Stimulated activated CD4-positive, alpha-beta T cell treated with anti-CD3 and anti-CD28 coated beads, Interleukin-12 subunit alpha, Interleukin-12 subunit beta, amount 100 ng/mL, for 4 hours (primary cell): ENCODE measurements around the gene CNGA2.

Source experiments
- DNase-seq: peaks from one replicate; pipeline ENCODE4 v3.0.0-alpha.2; 2020

CNGA2 gene

GRCh38 chrX:151712253-151712652, 22.3 kb upstream of the CNGA2 start:
- DNase-seq = no peak

- DNase-seq = no peak
Measured at GRCh38 chrX:151713849-151714248, 20.7 kb upstream of the CNGA2 start.

GRCh38 chrX:151714362-151714761, 20.2 kb upstream of the CNGA2 start:
- DNase-seq = no peak

DNA sequence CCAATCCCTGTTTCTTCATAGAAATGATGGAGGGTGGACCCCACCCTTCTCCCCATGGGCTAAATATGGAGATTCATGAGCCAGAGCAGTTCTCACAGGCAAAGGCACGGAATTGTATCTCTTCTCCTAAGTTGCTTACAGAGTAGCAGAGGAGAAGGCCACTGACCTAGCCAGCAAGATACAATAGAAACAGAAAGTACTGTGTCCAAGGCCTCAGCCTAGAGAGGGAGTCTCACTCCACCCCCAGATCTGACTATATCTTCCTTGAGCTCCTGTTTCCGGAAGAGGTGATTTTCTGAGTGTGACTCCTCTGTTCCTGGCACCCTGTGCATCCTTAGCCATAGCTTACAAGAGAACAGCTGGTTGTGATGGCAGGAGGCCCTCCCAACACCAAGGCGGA, 18.8 kb upstream of the CNGA2 start, which contains the start of gene FATE1:
TSS of gene FATE1 (plus strand) at position 284 of the 400 bp plus-strand sequence. CDS start at position 369, 85 bp downstream.
- DNase-seq = no peak

- no peak for DNase-seq
Measured at GRCh38 chrX:151722241-151722846, 12.2 kb upstream of the CNGA2 start.

GRCh38 chrX:151723156-151723760, 11.3 kb upstream of the CNGA2 start:
- DNase-seq = no peak

- DNase-seq = no peak
Measured at GRCh38 chrX:151724563-151725337, 9.8 kb upstream of the CNGA2 start.

DNA sequence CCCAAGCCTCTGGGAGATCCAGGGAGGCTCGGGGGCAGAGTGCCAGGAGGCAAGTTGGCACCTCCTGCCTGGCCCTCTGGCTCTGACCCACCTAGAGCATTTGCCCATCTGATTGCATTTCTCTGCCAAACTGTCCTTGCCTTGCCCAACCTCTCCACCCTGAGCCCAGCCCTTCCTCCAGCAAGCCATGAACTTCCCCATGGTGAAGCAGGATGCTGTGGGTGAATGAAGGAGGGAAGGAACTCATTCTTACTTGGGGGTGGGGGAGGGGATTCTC, 9.3 kb upstream of the CNGA2 start:
- DNase-seq = no peak

- no peak for DNase-seq
Measured at GRCh38 chrX:151726751-151727150, 7.8 kb upstream of the CNGA2 start.

GRCh38 chrX:151727346-151727745, 7.2 kb upstream of the CNGA2 start:
- no peak for DNase-seq

DNA sequence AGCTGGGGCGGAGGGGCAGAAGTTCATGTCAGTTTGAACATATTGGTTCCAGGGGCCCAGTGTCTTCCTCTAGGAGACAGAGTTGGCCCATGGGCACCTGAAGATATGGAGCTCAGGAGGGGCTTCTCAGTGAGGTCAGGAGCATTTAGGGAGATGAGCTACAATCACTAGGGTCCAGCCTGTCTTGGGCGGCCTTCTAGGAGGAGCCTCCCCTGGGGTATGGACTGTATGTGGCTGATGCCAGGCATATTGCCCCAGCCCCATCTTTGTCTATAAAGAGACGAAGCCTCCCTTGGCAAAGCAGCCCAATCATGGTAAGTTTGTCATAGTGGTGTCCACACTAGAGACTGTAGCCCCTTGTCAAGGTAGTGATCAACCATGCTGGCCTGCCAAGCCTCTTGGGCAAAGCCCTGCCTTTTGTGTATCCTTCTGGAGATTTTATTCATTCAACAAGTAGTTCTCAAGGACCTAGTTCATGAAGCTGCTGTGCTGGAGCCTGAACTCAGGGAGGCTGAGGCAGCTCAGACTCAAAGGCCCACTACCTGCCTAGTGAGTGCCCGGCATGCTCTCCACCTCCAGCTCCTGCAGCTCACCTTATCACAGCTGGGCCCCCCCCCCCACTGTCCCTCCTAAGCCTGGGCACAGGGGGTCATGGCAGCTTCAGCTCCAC, 5.4 kb upstream of the CNGA2 start:
- DNase-seq = no peak

DNA sequence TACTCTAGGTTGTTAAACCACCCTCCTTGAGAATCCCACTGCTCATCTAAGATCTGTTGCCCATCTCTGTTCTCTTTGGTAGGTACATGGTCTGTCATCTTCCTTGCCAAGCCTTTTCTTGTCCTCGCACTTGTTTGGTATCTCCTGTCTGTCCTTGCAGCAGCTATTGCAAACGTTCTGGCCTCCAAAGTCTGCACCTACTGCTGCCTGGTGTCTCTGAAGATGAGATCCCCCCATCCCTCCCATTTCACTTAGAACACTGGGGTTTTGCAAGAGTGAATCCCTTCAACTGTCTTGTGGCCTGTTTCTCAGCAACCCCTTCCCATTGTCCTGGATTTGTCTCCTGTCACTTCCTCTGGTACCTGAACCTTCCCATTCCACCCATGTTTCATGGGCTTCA, 673 bp downstream of the CNGA2 start:
- DNase-seq = no peak

GRCh38 chrX:151736685-151737084, 2.1 kb downstream of the CNGA2 start:
- no peak for DNase-seq

DNA sequence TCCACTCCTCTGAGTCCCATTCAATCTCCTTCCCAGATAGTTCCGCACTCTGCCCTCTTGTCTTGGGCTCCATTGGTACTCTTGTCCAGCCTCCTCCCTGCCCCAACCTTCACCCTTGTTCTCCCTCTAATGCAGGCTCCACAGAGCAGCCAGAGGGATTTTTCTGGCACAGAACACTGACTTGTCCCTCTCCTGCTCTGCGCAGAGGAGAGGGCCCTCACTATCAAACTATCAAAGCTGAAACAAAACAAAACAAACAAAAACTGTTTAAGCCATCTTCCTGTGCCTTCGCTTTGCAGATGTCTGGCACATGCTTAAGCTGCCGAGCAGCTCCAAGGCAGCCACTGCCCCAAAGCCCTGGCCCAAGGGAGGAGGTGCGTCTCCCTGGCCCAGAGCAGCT, 2.9 kb downstream of the CNGA2 start:
- no peak for DNase-seq

GRCh38 chrX:151738751-151739150, 4.2 kb downstream of the CNGA2 start:
- no peak for DNase-seq

DNA sequence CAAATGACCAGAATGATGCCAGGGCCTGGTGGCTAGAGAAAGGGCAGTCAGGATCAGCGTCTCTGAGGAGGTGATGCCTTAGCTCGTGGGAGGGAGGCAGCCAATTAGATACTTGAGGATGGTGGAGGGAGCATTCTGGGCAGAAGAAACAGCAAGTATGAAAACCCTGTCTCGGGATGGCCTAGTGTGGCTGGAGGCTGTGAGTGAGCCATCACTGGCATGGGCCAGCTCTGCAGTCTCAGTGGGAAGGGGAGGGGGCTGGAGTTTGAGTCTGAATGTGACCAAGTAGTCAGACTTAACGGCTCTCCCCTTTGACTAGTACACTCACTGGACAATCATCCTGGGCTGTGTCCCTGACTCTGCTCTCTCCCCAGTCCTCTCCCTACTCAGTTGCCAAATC, 7.1 kb downstream of the CNGA2 start:
- DNase-seq = no peak

GRCh38 chrX:151742311-151742710, 7.8 kb downstream of the CNGA2 start:
- no peak for DNase-seq

- DNase-seq = no peak
Measured at GRCh38 chrX:151743651-151744470, 9.3 kb downstream of the CNGA2 start.

DNA sequence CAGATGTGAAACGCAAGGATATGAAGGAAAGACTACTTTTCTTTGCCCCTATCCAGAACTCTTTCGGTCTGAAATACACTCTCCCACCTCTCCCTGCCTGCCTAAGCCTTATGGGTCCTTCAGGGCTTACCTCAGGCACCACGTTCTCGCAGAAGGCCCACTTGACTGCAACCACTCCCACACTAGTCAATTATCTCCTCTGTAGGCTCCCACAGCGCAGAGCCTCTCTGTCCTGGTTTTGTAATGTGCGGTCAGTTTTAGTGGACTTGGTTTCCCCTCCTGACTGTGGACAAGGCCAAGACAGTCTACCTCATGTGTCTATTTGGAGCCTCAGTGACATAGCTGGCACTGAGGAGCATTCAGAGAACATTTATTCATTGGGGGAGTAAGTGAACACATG, 11.1 kb downstream of the CNGA2 start:
- DNase-seq = no peak

GRCh38 chrX:151746502-151746901, 12.0 kb downstream of the CNGA2 start:
- DNase-seq = no peak

- DNase-seq = no peak
Measured at GRCh38 chrX:151750511-151750910, 16.0 kb downstream of the CNGA2 start.

- DNase-seq = no peak
Measured at GRCh38 chrX:151752847-151753246, 18.3 kb downstream of the CNGA2 start.
